Measurements from ENCODE around the gene C1R.
"Not testable (repeated sequence)": the region's sequence is repeated elsewhere in the genome, so short reads cannot be mapped to it uniquely, and the experiment has no call there.

Gene C1R

DNA sequence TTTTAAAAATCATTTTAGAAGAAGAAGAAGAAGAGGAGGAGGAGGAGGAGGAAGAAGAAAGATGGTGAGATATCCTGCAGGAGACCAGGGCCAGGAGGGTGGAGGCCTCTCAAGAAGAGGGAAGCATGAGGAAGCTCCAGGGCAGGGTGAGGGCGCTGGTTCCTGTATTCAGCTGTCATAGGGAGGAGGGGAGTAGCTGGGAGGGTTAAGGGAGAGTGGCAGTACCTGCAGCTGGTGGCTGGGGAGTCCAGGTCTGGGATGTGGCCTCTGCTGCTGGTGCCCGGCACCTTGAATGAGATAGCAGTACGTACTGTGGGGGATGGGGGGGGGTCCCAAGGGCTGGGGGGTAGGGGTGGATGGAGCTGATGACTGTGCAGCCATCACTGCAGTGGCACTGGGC is 26.6 kb upstream of the C1R start:
- DNase-seq = no peak

DNA sequence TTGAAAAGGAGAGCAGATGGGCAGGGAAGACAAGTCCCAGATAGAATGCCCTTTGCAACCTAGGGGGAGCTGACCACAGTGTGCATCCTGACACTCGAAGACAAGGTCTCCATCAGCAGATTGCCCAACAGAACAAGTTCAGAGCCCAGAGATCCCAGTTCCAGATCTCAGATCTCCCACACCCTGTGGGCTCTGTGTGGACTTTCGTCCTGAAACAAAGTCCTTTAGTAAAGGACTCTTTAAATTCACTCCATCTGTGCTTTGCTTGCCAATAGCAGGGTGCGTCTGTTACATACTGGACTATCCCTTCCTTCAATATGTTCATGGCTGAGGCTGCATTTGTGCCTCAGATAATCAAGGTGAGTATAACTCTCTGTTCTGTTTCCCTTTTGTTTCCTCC is 25.4 kb upstream of the C1R start:
- DNase-seq = no peak

DNA sequence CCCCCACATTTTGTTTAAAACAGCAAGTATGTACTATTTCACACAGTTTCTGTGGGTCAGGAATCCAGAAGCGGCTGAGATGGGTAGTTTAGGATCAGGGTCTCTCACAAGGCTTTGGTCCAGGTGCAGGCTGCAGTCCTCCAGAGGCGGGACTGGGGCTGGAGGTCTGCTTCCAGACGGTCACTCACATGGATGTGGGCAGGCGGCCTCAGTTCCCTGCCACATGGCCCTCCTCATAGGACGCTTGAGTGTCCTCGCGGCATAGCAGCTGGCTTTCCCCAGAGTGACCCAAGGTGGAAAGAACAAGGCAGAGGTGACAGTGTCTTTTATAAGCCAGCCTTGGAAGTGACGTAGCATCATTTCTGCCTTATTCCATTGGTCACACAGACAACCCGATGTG is 24.7 kb upstream of the C1R start:
- no peak for DNase-seq

DNA sequence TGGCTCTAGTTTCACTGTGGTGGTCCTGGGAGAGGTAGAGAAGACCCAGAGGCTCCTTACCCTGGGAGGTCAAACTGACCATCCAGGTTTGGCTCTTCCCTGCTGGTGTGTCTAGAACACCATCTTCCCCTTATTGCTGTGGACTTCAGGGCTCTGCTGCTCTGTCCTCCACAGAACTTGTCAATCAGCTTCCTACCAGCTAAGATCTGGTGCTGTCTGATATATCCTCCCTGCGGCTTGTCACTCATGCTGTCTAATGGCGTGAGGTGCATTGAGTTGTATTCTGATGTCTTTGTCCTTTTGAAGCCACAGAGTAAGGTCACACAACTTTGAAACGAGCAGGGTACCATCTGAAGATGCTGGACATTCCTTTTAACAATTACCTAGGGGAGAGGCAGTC is 24.0 kb upstream of the C1R start:
- DNase-seq = no peak

DNA sequence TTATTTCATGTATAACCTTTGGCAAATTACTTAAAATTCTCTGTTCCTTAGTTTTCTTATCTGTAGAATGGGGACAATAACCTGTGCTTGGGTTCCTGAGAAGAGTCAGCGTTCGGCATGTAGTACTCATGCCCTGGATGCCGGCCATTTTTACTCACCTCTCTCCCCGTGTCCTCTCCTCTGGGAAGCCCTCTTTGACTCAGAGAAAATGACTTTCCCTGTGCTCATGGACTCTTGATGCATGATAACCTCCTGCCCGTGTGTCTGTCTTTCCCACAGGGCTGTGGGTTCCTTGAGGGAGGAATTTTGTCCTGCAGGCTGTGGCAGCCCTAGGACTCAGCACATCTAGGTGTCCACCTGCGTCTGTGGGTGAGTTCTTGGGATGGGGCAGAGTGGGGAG is 22.6 kb upstream of the C1R start:
- DNase-seq = no peak

DNA sequence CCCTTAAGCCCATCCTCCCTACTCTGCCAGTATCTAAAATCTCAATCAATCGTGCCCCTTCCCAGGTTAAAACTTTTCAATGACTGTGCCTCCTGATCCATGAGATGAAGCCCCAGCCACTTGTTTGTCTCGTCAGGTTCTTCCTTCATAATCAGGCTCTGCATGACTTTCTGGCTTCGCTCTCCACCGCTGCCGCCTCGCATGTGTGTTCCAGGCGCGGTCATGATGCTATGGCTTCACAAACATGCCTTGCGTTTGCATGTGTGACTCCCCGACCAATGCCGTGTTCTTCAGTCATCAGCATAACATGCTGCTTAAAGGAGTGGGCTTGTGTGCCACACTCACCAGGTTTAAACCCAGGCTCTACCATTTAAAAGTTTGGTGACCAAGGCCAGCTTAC is 21.8 kb upstream of the C1R start:
- DNase-seq = no peak

DNA sequence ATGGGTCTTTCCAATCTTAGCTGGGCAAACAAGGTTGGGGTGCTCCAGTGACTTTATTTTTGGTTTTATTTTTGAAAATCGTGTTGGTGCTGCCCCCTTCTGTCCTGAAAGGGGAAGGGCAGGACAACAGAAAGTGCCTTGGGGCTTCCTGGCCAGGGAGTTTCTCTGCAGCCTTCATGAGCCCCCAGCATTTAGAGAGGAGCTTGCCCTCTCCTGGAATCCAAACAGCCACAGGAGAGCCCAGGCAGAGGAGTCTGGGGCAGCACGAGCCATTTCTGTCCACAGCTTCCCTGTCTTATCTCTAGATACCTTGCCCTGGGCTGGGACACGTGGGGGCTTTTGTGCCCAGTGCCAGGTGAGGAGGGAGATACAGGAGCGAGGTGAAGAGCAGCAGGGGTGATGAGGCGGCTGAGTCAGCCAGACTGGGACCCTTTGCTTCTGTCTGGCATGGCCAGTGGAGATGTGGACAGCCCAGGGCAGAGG is 21.2 kb upstream of the C1R start:
- peak; percentile 19 to 33 for DNase-seq

DNA sequence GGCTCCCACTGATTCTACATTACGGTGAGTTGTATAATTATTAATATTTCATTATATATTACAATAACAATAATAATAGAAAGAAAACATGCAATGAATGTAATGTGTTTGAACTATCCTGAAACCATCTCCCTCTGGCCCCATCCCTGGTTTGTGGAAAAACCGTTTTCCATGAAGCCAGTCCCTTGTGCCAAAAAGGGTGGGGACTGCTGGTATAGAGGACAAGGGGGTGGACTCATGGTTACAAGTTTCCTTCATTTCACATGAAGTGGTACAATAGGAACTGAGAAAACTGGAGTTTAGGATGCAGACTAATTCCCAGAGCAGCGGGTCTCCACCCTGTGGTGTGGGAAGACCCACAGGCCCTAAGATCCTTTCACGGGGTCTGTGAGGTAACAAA is 19.8 kb upstream of the C1R start:
- no peak for DNase-seq

DNA sequence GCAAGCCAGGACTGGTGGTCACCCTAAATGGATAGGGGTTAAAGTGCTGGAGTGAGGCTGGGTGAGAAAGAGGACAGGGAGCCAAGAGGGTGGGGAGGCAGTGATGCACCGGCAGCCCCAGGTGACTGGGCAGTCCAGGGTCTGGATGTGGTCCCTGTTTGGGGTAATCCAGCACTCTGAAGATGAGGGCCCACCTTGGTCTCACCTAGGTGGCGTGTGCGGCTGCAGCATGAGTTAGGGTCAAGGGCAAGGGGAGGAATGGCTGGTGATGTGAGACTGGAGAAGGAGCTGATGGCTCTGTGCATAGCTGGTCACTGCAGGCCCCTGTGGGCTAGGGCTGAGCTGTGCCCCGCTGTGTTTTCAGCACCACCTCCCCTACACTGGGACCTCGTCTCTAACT is 18.4 kb upstream of the C1R start:
- no peak for DNase-seq

DNA sequence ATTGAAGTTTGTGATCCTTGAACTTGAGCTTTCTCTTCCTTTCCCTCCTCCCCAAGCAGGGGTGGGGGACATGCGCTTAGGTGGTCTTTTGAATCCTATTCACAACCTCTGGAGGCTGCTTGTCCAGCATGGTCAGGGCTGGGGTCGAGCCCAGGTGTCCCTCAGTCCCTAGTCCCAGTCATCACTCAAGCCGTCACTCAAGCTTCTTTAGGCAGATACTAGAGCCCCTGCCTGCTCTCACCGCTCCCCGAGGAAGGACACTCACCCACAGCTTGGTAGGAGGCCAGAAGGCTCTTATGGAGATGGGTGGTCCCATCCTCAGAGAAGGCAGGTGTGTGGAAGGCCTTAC is 17.3 kb upstream of the C1R start:
- DNase-seq = no peak

DNA sequence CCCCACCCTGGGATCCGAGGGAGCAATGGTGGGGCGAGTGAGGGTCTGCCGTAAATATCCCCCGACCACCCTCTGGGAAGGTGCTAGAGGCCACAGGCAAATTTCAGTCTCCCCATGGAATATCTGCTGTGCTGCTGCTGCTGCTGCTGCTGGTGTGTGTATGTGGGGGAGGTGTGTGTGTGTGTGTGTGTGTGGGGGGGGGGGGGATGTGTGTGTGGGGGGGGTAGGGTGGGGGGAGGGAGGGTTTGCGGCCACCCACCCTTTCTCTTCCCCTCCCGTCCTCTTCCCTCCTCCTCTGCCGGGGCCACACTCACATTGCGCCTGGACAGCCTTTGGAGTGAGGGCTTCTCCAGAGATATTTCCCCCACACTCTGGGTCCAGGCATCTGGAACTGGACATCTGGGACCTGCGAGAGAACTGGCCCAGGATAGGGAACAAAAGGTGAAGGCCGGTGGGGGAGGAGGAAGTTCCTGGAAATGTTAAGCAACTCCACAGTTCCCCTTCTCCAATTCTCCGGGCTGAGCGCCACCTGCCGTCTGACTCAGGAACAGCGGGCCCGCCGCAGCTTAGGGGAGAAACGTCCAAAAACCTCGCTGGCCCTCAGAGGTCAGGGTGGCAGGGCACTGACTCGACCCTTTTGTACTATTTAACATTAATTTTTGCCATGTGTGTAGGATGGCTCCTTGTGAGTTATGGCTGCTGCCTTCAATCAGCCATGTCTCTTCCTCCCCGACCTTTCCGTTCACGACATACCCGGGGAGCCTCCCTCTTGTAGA is 16.7 kb upstream of the C1R start, which contains the start of gene C1RL:
TSS of gene C1RL (minus strand) at position 419 of the 776 bp plus-strand sequence. CDS start at position 385, 34 bp downstream.
- DNase-seq = peak; percentile 65 to 81

DNA sequence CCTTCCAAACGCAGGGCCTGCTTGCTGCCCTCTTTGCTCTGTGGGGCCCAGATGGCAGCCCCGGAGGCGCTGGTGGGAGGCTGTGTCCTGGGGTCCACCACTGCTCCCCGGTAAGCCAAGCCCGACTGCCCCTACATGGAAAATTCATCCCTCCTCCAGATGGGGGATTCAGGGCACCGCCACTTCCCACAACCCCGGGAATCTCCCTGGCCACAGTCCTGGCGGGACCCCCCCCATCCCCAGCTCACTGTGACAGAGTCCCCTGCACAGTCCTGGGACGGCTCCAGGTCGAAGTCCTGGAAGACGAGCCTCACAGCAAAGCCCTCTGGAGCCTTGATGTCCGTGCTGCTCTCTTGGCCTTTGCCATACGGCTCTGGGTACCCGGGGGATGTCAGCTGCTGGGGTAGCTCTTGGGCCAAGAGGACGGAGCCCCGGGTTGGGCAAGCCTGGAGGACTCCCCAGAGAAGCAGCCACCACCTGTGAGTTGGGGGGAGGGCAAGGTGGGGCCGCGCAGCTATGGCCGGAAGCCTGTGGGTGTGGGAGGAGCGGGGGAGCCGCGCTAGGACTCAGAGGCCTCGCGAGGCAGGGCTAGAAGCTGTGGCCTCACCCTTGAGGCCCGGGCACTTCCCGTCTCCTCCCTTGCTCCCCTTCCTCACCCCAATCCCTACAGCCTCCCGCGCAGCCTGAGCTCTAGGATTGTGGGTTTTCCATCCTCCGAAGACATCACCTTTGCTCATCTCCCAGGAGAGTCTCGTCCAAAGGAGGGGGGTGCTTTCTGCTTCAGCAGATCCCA is 16.0 kb upstream of the C1R start:
- peak; percentile 82 to 87 for DNase-seq

DNA sequence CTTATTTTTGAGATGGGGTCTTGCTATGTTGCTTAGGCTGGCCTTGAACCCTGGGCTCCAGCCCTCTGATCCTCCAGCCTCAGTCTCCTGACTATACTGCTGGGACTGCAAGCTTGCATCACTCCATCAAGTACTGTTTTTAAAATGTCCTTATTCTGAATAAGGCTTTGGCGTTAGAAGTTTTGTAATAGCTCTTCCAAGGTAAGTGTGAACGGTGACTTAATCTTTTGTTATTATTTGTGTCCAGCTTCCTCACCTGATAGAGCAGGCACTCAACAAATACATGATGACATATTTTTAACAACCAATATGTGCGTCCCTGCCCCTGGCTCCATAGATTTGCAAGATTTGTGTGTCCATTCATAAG is 15.4 kb upstream of the C1R start:
- DNase-seq = no peak

DNA sequence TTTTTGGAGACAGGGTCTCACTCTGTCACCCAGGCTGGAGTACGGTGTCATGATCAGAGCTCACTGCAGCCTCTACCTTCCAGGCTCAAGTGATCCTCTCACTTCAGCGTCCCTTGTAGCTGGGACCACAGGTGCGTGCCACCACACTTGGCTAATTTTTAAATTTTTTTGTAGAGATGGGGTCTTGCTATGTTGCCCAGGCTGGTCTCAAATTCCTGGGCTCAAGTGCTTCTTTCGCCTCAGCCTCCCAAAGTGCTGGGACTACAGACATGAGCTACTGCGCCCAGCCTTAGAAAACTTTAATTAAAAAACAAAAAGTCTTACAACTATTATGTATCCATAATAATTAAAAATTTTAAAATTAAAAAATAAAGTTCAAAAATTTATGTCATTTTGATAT is 14.9 kb upstream of the C1R start:
- not testable (repeated sequence) for DNase-seq

DNA sequence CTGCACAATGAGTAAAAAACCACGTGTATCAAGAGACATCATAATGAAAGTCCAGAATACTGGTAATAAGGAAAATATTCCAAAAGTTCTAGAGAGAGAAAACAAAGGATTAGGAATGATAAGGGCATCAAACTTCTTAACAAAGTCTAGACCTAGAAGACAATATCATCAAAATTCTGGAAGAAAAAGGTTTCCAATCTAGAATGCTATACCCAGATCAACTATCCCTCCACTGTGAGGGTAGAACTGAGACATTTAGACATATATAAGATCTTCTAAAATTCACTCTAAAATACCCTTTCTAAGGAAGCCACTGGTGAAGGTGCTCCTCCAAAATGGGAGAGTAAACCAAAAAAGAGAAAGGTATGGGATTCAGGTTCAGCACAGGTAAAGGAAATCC is 13.8 kb upstream of the C1R start:
- no peak for DNase-seq

DNA sequence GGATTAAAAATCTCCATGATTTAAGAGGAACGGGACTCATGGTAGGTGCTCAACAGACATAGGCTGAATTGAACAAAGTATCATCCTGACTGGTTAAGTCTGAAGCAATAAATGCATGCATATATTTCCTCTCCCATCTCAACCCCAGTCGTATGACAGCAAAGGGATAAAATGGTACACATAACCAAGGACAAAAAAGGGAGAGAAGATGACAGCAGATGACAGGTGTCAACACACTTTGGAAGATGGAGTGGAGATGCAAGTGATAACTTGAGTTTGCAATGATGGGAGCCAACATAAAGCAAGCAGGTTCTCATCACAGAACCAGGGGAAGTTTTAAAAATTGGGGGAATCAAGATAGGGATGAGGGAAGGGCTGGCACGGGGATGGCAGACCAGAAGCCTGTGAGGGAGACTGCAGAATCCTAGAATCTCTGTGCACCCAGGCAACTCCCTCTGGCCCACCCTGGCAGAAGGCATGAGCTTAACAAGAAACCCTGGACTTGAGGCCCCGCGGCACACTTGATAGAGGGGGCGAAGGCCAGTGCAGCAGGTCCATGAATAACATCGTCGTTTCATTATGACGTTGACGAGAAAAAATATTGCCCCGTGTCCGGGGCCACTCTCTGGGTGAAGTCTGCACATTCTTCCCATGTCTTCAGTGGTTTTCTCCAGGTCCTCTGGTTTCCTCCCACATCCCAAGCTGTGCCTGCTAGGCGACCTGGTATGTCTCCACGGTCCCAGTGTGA is 11.8 kb upstream of the C1R start:
- DNase-seq = no peak

DNA sequence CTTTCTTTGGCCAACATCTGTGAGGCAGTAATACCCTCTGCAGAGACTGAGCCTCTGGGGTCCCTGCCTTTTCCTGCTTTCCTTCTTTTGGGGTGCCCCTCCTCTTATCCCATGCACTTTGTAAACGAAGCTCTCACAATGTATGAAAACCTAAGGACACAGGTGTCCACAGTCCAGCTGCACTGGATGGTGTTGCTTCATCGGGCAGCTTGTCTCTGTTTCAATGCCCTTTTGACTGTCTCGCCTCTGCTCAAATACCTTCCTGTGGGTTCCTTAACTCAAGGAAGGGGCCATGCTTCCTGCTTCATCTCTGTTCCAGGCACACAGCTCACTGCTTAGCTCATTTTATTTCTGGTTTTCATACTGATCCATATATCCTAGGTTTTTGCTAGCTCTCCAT is 10.3 kb upstream of the C1R start:
- no peak for DNase-seq

DNA sequence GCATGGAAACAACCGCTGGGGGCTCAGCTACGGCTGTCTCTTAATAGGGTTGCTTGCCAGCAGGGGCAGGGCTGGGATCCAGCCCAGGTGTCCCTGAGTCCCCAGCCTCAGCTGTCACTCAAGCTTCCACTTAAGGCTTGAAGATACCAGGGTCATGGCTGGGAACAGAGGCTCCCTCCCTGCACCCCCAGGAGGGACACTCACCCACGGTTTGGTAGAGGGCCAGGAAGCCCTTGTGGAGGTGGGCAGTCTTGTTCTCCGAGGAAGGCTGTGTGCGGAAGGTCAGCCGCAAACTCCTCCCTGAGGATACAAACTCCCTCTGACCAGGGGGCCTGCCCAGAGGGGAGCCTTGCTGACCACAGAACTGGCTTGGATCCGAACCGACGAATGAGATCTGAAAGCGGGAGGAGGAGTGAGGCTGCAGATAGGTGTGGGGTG is 9.5 kb upstream of the C1R start:
- DNase-seq = peak; percentile 14 to 71

DNA sequence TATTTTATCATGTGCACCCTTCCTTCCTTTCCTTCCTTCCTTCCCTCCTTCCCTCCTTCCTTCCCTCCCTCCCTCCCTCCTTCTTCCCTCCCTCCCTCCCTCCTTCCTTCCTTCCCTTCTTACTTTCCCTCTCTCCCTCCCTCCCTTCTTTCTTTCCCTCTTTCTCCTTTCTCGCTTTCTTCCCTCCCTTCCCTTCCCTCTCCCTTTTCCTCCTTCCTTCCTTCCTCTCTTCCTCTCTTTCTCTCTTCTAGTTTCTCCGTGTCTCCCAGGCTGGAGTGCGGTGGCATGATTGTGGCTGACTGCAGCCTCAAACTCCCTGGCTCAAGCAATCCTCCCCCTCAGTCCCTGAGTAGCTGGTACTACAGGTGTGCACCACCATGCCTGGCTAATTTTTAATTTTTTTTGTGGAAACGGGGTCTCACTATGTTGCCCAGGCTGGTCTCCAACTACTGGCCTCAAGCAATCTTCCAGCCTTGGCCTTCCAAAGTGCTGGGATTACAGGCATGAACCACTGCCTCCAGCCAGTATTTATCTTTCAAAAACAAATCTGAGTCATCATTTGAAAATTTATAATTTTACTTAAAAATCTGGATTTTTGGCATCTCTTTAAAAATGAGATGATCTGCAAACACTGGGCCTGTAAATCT is 8.9 kb upstream of the C1R start:
- no peak for DNase-seq

DNA sequence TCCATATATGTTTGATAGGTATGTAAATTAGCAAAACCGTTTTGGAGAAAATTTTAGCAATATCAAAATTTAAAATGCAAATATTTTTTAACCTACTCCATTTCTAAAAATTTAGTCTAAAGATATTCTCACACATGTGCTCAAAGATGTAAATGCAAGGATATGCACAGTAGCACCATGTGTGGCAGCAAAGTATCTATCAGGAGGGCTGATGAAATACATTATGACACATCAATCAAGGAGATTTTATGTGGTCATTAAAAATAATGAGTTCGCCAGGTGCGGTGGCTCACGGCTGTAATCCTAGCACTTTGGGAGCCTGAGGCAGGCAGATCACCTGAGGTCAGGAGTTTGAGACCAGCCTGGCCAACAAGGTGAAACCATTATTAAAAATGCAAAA is 8.0 kb upstream of the C1R start:
- DNase-seq = peak; percentile 73 to 88

DNA sequence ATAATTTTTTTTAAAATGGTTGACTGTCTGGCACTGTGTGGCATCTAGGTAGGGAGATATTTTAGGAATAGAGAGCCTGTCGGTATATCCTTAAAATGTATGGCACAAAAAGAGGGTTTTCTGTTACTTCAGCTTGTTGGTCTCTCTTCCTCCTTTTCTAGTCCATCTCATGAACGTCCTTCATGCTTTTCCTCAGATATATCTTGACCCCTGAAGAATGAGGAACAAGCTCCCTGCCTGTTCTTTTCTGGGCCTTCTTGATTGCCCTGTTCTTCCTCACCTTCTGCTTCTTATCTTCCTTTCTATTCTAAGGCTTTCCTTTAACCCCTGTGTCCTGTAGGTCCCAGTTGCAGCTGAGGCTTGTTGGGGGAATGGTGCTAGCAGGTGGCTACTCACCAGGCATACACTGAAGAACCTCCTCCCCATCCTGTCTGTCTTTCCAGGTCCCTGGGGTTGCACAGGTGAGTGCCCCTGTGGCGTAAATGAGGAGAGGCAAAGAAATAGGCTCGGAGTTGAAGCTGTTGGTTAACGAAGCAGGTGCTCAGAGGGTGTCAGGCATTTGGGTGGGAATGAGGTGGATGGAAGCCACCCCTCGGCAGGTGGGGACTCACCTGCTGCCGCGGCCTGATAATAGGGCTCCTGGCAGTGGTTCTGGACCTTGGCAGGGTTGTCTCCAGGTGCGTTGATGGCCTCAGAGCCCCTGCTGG is 7.2 kb upstream of the C1R start:
- DNase-seq = peak; percentile 94 to 98

DNA sequence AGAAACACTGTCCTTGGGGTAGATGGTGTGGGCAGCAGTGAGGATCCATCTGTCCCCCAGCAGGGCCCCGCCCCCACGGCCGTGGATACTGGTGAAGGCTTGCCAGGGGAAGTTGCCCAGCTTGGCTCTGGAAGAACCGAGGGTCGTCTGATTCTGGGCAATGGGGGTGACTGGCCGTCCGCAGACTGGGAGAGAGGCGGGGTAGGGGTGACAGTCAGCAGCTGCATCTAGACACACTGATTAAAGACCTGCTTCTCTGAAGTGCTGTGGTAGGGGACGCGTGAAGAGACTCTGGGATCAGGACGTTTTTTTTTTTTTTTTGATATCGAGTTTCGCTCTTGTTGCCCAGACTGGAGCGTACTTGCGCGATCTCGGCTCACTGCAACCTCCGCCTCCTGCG is 4.7 kb upstream of the C1R start:
- DNase-seq = no peak
